ENCODE data around the gene EAF1.

EAF1 gene

GRCh38 chr3:15465876-15466585 is 38.6 kb downstream of the EAF1 start:
- H3K9me3 ChIP-seq (ENCODE audit: insufficient read depth, low read length), result no peaks in the 10 kb centered on the region
- no peak overlapping the region for H3K9ac ChIP-seq (ENCODE audit: low read length)
- no peaks in the 10 kb centered on the region for H3K9me2 ChIP-seq (replicated peaks; ENCODE audit: insufficient read depth, low read length)
- TF ChIP-seq EZH2phosphoT487 (conservative IDR thresholded peaks at IDR 0.05; ENCODE audit: low read length) (no peak), CTCF (IDR thresholded peaks at IDR 0.05; ENCODE audit: insufficient read depth, low read length, poor library complexity, severe bottlenecking) (no peak)
- H3K79me2 ChIP-seq (ENCODE audit: insufficient read depth, low read length), result no peaks in the 10 kb centered on the region
- no peak overlapping the region for H3K27ac ChIP-seq (ENCODE audit: low read depth, low read length)
- no peak overlapping the region for H2AFZ ChIP-seq (ENCODE audit: low read depth, low read length, severe bottlenecking)
- H3K4me2 ChIP-seq (ENCODE audit: low read depth, low read length, poor library complexity, severe bottlenecking), result no peak overlapping the region
- no peak overlapping the region for H3K4me3 ChIP-seq (ENCODE audit: insufficient read depth, low read length, poor library complexity, severe bottlenecking)
- H3F3A ChIP-seq (ENCODE audit: insufficient read depth), result no peaks in the 10 kb centered on the region
- H4K20me1 ChIP-seq (ENCODE audit: low read depth, low read length), result no peaks in the 10 kb centered on the region
- no peaks in the 10 kb centered on the region for H3K36me3 ChIP-seq (ENCODE audit: low read length)
- H3K27me3 ChIP-seq (ENCODE audit: low read length), result no peaks in the 10 kb centered on the region

GRCh38 chr3:15467227-15468181 is 40.1 kb downstream of the EAF1 start:
- Histone ChIP-seq H3K36me3 (ENCODE audit: low read length) (no peaks in the 10 kb centered on the region), H4K20me1 (ENCODE audit: low read depth, low read length) (no peaks in the 10 kb centered on the region), H3K79me2 (ENCODE audit: insufficient read depth, low read length) (no peaks in the 10 kb centered on the region), H3K27ac (ENCODE audit: low read depth, low read length) (no peak overlapping the region), H3K27me3 (ENCODE audit: low read length) (no peaks in the 10 kb centered on the region), H3F3A (ENCODE audit: insufficient read depth) (no peaks in the 10 kb centered on the region), H2AFZ (ENCODE audit: low read depth, low read length, severe bottlenecking) (no peak overlapping the region), H3K9ac (ENCODE audit: low read length) (no peak overlapping the region), H3K9me3 (ENCODE audit: insufficient read depth, low read length) (no peaks in the 10 kb centered on the region), H3K9me2 (replicated peaks; ENCODE audit: insufficient read depth, low read length) (no peaks in the 10 kb centered on the region), H3K4me3 (ENCODE audit: insufficient read depth, low read length, poor library complexity, severe bottlenecking) (no peak overlapping the region), H3K4me2 (ENCODE audit: low read depth, low read length, poor library complexity, severe bottlenecking) (no peak overlapping the region)
- TF ChIP-seq EZH2phosphoT487 (conservative IDR thresholded peaks at IDR 0.05; ENCODE audit: low read length), result no peak
- no peak for TF ChIP-seq CTCF (IDR thresholded peaks at IDR 0.05; ENCODE audit: insufficient read depth, low read length, poor library complexity, severe bottlenecking)

GRCh38 chr3:15470261-15470660 is 42.9 kb downstream of the EAF1 start:
- Histone ChIP-seq H3K27me3 (ENCODE audit: low read length) (no peaks in the 10 kb centered on the region), H3F3A (ENCODE audit: insufficient read depth) (no peaks in the 10 kb centered on the region), H2AFZ (ENCODE audit: low read depth, low read length, severe bottlenecking) (no peak overlapping the region), H3K9ac (ENCODE audit: low read length) (no peak overlapping the region), H3K27ac (ENCODE audit: low read depth, low read length) (no peak overlapping the region), H3K4me3 (ENCODE audit: insufficient read depth, low read length, poor library complexity, severe bottlenecking) (no peak overlapping the region), H4K20me1 (ENCODE audit: low read depth, low read length) (no peaks in the 10 kb centered on the region), H3K9me3 (ENCODE audit: insufficient read depth, low read length) (no peaks in the 10 kb centered on the region), H3K4me2 (ENCODE audit: low read depth, low read length, poor library complexity, severe bottlenecking) (no peak overlapping the region), H3K36me3 (ENCODE audit: low read length) (no peaks in the 10 kb centered on the region), H3K79me2 (ENCODE audit: insufficient read depth, low read length) (no peaks in the 10 kb centered on the region), H3K9me2 (replicated peaks; ENCODE audit: insufficient read depth, low read length) (no peaks in the 10 kb centered on the region)
- TF ChIP-seq EZH2phosphoT487 (conservative IDR thresholded peaks at IDR 0.05; ENCODE audit: low read length) (no peak), CTCF (IDR thresholded peaks at IDR 0.05; ENCODE audit: insufficient read depth, low read length, poor library complexity, severe bottlenecking) (no peak)

All from SU-DHL-6 (cell line).